Jurkat, Clone E6-1 (cell line): Measurements from ENCODE around the gene RASSF1.

ENCODE experiments used
- DNase-seq: peaks from one replicate; pipeline ENCODE4 v3.0.0-alpha.2; 2011; ENCODE audit warnings: low read depth, low spot score
- H3K4me3 ChIP-seq: 2 replicates; pipeline ENCODE4 v1.5.1; 2011; ENCODE audit warnings: mild to moderate bottlenecking, low read length, control low read depth, moderate library complexity

Gene RASSF1

DNA sequence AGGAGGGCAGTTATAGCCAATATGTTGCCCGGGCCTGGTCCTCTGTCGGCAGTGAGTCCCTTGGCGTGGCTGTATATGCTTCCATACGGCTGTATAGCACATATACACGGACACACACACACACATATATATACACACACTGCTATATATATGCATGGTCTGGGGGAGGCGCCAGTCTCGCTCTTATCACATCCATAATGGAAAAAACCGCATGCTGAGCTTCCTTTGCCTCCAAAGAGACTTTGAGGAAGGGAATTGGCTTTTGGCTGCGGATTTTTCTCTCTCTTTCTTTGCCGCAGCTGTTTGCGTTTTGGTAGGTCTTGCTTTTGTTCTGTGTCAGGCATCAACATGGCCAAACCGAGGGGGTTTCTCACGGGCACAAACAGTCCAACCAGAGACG lies 30.0 kb upstream of the RASSF1 start:
- no peak for DNase-seq

DNA sequence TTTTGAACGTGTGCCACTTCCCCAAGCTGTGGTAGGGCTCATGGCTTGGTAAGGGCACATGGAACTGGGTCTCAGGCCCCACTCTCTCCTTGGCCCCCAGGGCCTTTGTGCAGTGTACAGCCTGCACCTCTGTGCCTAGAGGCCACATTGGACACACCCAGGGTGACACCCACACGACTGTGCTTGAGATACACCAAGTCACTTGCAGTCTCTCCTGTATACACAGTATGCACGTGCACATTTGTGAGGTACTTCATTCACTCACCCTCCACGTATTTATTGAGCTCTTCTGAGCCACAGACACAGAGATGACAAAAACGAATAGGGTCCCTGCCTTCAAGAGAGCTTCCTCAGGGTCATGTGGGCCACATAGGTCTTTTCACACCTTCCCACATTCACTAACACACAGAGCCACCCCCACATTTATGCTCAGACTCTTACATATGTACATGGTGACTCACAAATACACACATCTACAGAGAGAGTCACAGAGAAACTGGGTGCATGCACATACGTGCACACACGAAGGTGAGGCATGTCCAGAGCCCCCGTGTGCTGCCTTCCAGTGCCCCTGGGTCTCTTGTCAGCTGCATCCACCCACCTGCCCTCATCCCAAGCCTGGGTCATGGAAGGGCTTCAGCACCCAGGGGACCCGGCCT lies 28.5 kb upstream of the RASSF1 start:
- no peak for DNase-seq
- H3K4me3 ChIP-seq = no peak overlapping the region

More for the DNA sequence above, 30.0 kb upstream of the RASSF1 start:
- H3K4me3 ChIP-seq = no peak overlapping the region

DNA sequence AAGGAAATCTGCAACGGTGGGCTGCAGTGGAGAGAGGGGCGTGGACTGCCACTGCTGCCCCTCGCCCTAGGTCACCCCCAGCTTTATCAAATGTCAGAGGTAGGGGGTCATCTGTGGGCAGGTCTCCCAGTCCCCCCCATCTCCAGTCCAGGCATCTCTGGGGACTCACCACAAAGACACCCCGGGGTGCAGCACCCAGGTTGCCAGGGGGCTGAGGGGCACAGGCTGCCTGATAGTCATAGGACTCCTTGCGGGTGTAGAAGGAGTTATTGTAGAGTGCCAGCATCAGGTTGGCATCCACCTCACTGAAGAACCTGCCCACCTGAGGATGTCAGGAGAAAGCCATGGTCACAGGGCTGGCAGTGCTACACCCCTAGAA lies 25.2 kb upstream of the RASSF1 start:
- DNase-seq = no peak
- H3K4me3 ChIP-seq = peak overlapping the region; percentile 60

DNA sequence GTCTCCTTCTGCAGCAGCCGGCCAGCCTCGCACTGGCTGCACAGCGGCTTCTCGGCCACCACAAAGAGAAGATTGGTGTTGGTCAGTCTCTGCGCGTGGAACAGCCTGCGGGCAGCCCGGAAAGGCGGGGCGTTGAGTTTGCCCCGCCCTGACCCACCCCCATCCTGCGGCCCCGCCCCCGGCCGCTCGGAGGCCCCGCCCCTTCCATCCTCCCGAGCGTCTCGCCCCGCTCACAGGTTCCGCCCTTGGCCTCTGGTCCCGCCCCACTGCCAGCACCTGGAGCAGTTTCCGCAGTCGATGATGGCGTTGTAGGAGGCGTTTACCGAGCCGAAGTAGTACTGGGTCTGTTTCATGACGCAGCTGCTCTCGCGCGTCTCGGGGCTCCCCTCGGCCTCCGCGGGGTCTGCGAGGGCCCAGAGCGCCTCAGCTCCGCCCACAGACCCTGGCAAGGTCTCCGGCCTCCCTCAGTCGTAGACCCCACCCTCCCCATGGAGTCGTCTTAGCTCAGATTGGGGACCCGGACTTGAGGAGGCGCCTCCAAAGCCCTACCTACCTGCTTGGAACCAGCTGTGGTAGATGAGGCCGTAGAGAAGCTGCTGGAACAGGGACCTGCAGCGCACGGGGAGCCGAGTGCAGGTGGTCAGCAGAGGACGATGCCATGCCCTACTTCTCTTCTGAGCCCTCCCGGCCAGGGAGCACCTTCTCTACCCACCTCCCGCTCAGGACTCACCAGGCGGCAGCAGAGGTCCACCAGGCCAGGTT lies 24.6 kb upstream of the RASSF1 start:
- DNase-seq = peak; percentile 85
- H3K4me3 ChIP-seq = peak overlapping the region; percentile 60

GRCh38 chr3:50364573-50365079 lies 24.0 kb upstream of the RASSF1 start:
- H3K4me3 ChIP-seq = no peak overlapping the region
- no peak for DNase-seq

GRCh38 chr3:50359760-50360110 lies 19.1 kb upstream of the RASSF1 start:
- no peak for DNase-seq
- H3K4me3 ChIP-seq = peak overlapping the region; percentile 90

GRCh38 chr3:50358911-50359759 lies 18.5 kb upstream of the RASSF1 start, which contains the start of gene TMEM115:
TMEM115 (minus strand) TSS chr3:50359521; CDS start chr3:50359063, 458 bp downstream.
- peak; percentile 98 for DNase-seq
- H3K4me3 ChIP-seq = peak within 1 kb of the TSS; percentile 90

GRCh38 chr3:50358355-50358910 lies 17.8 kb upstream of the RASSF1 start:
- DNase-seq = no peak
- H3K4me3 ChIP-seq = peak overlapping the region; percentile 90

DNA sequence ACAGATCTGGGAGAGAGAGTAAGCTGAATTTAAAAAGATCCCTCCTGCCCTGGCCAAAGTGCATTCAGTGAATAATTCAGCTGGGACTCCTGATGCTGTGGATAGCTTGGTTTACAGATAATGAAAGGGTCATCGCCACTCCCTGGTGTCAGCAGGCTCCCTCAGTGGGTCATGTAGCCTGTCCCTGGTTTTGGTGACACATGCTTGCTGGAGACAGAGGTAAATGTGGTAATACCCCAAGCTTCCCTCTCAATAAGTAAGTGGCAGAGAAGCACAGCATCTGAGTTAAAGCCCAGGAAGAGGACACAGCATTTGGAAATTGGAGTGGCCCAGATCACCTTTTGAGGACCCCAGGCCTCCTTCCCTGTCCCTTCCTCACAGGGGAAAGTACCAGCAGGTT lies 16.8 kb upstream of the RASSF1 start:
- no peak overlapping the region for H3K4me3 ChIP-seq
- no peak for DNase-seq

GRCh38 chr3:50356553-50356952 lies 15.9 kb upstream of the RASSF1 start:
- H3K4me3 ChIP-seq = no peak overlapping the region

GRCh38 chr3:50355829-50356552 lies 15.4 kb upstream of the RASSF1 start:
- H3K4me3 ChIP-seq = no peak overlapping the region
- no peak for DNase-seq

More at GRCh38 chr3:50356553-50356952, 15.9 kb upstream of the RASSF1 start:
- no peak for DNase-seq

- DNase-seq = no peak
- no peak overlapping the region for H3K4me3 ChIP-seq
Measured at GRCh38 chr3:50354850-50355249, 14.2 kb upstream of the RASSF1 start.

GRCh38 chr3:50354186-50354764 lies 13.6 kb upstream of the RASSF1 start:
- no peak for DNase-seq
- no peak overlapping the region for H3K4me3 ChIP-seq

DNA sequence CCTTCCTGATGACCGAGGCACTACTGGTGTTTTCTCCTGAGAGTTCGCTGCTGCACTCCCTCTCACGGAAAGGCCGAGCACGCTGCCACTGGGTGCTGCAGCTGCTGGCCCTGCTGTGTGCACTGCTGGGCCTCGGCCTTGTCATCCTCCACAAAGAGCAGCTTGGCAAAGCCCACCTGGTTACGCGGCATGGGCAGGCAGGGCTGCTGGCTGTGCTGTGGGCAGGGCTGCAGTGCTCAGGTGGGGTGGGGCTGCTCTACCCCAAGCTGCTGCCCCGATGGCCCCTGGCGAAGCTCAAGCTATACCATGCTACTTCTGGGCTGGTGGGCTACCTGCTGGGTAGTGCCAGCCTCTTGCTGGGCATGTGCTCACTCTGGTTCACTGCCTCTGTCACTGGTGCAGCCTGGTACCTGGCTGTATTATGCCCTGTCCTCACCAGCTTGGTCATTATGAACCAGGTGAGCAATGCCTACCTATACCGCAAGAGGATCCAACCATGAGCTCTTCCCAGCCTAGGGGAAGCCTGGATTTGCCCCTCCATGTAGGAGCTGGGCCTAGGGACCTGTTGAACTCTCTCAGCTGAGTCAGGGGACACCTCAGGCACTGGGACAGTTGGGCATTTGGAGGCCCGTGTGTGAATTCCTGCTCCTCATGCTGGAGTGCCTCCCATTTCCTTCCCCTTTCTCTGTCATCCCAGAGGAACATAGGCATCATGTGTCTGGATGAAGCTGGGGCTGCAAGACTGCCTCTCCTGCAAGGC lies 12.8 kb upstream of the RASSF1 start:
- no peak overlapping the region for H3K4me3 ChIP-seq
- no peak for DNase-seq

GRCh38 chr3:50352781-50353180 lies 12.1 kb upstream of the RASSF1 start:
- DNase-seq = no peak
- no peak overlapping the region for H3K4me3 ChIP-seq

DNA sequence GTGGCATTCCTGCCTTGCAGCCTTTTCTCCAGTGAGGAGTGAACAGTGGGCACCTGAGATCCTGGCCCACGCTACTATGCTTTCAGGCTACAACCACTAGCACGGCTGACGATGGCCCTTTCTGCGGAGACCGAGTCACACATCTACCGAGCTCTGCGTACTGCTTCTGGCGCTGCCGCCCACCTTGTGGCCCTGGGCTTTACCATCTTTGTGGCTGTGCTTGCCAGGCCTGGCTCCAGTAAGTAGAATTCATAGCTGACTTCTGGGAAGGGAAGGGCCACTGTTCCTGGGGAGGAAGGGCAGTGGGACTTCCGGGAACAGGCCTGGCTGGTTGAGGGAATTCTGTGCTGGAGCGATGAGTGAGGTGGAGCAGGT lies 10.7 kb upstream of the RASSF1 start:
- no peak for DNase-seq
- peak overlapping the region; percentile 79 for H3K4me3 ChIP-seq

GRCh38 chr3:50350527-50351322 lies 10.1 kb upstream of the RASSF1 start, which contains the start of the genes CYB561D2 and NPRL2:
CYB561D2 (plus strand) TSS chr3:50350862; CDS start chr3:50351434, 572 bp downstream.
NPRL2 (minus strand) TSS chr3:50350775; CDS start chr3:50350652, 123 bp downstream.
- H3K4me3 ChIP-seq = peak within 1 kb of the TSS; percentile 79
- peak; percentile 94 for DNase-seq
